HepG2 (cell line): Measurements from ENCODE around the gene ARHGEF40. TPM values are rescaled to one million over a fixed set of nuclear protein-coding genes. Genes with fewer than 3 reads are reported as not detected.

Source experiments
- BCL3 ChIP-seq: sonication (generic); formaldehyde crosslinking; IDR thresholded peaks from 2 replicates; pipeline ENCODE4 v1.5.1; 2020; ENCODE audit warnings: mild to moderate bottlenecking, missing genetic modification reagents, moderate library complexity
- EED ChIP-seq: sonication (generic); formaldehyde crosslinking; IDR thresholded peaks from 2 replicates; pipeline ENCODE4 v1.5.0; 2020; ENCODE audit warnings: mild to moderate bottlenecking, missing genetic modification reagents
- MED13 ChIP-seq: sonication (generic); formaldehyde crosslinking; IDR thresholded peaks from 2 replicates; pipeline ENCODE4 v1.5.0; 2020; ENCODE audit warnings: missing genetic modification reagents
- MYPOP ChIP-seq: sonication (generic); formaldehyde crosslinking; IDR thresholded peaks from 2 replicates; pipeline ENCODE4 v1.8.1; 2023; ENCODE audit warnings: mild to moderate bottlenecking, moderate library complexity, missing genetic modification reagents
- PCBP2 ChIP-seq: fragments of 200-400 bp; formaldehyde crosslinking; optimal IDR thresholded peaks from 2 replicates; pipeline ENCODE3; 2018; ENCODE audit warnings: low read length, low read depth; ENCODE audit not compliant: poor library complexity, severe bottlenecking
- POGZ ChIP-seq: sonication (generic); formaldehyde crosslinking; IDR thresholded peaks from 2 replicates; pipeline ENCODE4 v1.4.0; 2020; ENCODE audit warnings: mild to moderate bottlenecking, missing genetic modification reagents
- ZHX1 ChIP-seq: sonication (generic); formaldehyde crosslinking; IDR thresholded peaks from 2 replicates; pipeline ENCODE4 v1.8.1; 2022; ENCODE audit warnings: low read depth, mild to moderate bottlenecking, missing genetic modification reagents
- ZKSCAN8 ChIP-seq: IDR thresholded peaks from 2 replicates; pipeline ENCODE4 v1.6.1; 2016; ENCODE audit warnings: borderline replicate concordance, missing genetic modification reagents, missing compliant biosample characterization
- ZNF274 ChIP-seq: sonication (generic); formaldehyde crosslinking; IDR thresholded peaks from 2 replicates; pipeline ENCODE4 v1.5.1; 2020; ENCODE audit warnings: mild to moderate bottlenecking, missing genetic modification reagents
- ZNF670 ChIP-seq: sonication (generic); formaldehyde crosslinking; IDR thresholded peaks from 2 replicates; pipeline ENCODE4 v1.8.0; 2022; ENCODE audit warnings: mild to moderate bottlenecking, missing genetic modification reagents, borderline replicate concordance
- polyA plus RNA-seq, 8 experiments: library from polyadenylated mRNA; depleted of rRNA in 3 of 8; stranded (reverse) in 7 of 8; unstranded in 1 of 8; fragments of >200 nt; fragmentation: Illumina TruSeq in 4 of 8; extraction: Trizol in 4 of 8; gene quantifications; 2 replicates each; pipeline versions ENCODE4 v1.2.1 to v1.2.3, GENCODE V29; 2011 to 2016; ENCODE audit warnings: low read depth in 4 of 8, missing spikeins in 1 of 8, mixed read lengths in 1 of 8; ENCODE audit not compliant: insufficient read depth in 1 of 8
- total RNA-seq, 5 experiments: library from RNA; depleted of rRNA; stranded (reverse); fragments of >200 nt; fragmentation: Illumina TruSeq; extraction: Trizol; gene quantifications; 2 replicates each; pipeline ENCODE4 v1.2.3, GENCODE V29; 2016; ENCODE audit warnings: low read depth in 1 of 5
- TF ChIP-seq, protein P1 (sequence below): sonication (generic); formaldehyde crosslinking; IDR thresholded peaks from 2 replicates; pipeline ENCODE4 v1.5.0; 2020; ENCODE audit warnings: mild to moderate bottlenecking, missing genetic modification reagents
- TF ChIP-seq, protein P2 (sequence below): sonication (generic); formaldehyde crosslinking; IDR thresholded peaks from 2 replicates; pipeline ENCODE4 v1.5.0; 2020; ENCODE audit warnings: missing genetic modification reagents
- TF ChIP-seq, protein P3 (sequence below): sonication (generic); formaldehyde crosslinking; IDR thresholded peaks from 2 replicates; pipeline ENCODE4 v1.4.0; 2020; ENCODE audit warnings: missing genetic modification reagents, borderline replicate concordance

The ARHGEF40 gene
- total and polyA plus RNA-seq, 2 of the 13 experiments (the other 11 are each of a cell fraction or from before 2014, with no cell fraction given) = 28.1 to 78.1 TPM

DNA sequence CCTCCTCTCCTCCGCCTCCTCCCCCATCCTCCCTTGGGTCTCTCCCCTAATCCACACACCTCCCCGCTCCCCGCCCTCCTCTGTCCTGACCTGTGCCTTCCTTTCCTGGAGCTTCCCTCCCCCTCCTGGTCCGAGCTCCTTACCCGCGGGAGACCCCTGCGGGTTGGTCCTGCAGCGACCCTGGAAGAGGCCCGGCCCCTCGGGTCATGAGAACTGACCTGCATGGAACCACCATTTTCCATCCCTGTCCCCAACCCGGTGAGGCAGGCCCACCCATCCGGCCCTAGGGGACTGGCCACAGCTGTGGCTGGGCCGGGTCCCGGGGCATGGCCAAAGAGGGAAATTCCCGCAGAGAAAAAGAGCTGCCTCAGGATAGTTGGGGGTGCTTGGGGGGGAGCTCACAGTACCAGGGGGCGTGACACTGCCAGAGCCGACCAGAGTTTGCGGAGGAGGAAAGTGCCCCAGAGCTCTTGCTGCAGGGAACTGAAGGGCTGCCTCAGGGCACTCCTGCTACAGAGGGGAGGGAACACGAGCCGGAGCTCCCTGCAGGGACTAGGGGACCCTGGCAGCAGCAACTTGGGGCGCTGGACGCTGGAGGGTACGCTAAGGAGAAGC, 613 bp downstream of the ARHGEF40 start (continued):
- TF ChIP-seq PCBP2 (peak; percentile 68), ZNF274 (CRISPR knock-in tag) (peak; percentile 58), ZNF670 (no peak), POGZ (CRISPR knock-in tag) (peak; percentile 23; the same call in 1 of the 2 replicates), MYPOP (peak; percentile 38; the same call in 1 of the 2 replicates), EED (CRISPR knock-in tag) (0 out of 2 replicates have a peak, but pooled peaks have one; percentile 11), MED13 (peak; percentile 86), BCL3 (no peak), ZKSCAN8 (CRISPR knock-in tag) (no peak), ZHX1 (no peak)
- TF ChIP-seq, protein P1, sequence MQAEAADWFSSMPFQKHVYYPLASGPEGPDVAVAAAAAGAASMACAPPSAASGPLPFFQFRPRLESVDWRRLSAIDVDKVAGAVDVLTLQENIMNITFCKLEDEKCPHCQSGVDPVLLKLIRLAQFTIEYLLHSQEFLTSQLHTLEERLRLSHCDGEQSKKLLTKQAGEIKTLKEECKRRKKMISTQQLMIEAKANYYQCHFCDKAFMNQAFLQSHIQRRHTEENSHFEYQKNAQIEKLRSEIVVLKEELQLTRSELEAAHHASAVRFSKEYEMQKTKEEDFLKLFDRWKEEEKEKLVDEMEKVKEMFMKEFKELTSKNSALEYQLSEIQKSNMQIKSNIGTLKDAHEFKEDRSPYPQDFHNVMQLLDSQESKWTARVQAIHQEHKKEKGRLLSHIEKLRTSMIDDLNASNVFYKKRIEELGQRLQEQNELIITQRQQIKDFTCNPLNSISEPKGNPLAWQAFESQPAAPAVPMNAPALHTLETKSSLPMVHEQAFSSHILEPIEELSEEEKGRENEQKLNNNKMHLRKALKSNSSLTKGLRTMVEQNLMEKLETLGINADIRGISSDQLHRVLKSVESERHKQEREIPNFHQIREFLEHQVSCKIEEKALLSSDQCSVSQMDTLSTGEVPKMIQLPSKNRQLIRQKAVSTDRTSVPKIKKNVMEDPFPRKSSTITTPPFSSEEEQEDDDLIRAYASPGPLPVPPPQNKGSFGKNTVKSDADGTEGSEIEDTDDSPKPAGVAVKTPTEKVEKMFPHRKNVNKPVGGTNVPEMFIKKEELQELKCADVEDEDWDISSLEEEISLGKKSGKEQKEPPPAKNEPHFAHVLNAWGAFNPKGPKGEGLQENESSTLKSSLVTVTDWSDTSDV (CRISPR knock-in tag) = 0 out of 2 replicates have a peak, but pooled peaks have one; percentile 37
- TF ChIP-seq, protein P2, sequence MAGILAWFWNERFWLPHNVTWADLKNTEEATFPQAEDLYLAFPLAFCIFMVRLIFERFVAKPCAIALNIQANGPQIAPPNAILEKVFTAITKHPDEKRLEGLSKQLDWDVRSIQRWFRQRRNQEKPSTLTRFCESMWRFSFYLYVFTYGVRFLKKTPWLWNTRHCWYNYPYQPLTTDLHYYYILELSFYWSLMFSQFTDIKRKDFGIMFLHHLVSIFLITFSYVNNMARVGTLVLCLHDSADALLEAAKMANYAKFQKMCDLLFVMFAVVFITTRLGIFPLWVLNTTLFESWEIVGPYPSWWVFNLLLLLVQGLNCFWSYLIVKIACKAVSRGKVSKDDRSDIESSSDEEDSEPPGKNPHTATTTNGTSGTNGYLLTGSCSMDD = no peak
- TF ChIP-seq, protein P3, sequence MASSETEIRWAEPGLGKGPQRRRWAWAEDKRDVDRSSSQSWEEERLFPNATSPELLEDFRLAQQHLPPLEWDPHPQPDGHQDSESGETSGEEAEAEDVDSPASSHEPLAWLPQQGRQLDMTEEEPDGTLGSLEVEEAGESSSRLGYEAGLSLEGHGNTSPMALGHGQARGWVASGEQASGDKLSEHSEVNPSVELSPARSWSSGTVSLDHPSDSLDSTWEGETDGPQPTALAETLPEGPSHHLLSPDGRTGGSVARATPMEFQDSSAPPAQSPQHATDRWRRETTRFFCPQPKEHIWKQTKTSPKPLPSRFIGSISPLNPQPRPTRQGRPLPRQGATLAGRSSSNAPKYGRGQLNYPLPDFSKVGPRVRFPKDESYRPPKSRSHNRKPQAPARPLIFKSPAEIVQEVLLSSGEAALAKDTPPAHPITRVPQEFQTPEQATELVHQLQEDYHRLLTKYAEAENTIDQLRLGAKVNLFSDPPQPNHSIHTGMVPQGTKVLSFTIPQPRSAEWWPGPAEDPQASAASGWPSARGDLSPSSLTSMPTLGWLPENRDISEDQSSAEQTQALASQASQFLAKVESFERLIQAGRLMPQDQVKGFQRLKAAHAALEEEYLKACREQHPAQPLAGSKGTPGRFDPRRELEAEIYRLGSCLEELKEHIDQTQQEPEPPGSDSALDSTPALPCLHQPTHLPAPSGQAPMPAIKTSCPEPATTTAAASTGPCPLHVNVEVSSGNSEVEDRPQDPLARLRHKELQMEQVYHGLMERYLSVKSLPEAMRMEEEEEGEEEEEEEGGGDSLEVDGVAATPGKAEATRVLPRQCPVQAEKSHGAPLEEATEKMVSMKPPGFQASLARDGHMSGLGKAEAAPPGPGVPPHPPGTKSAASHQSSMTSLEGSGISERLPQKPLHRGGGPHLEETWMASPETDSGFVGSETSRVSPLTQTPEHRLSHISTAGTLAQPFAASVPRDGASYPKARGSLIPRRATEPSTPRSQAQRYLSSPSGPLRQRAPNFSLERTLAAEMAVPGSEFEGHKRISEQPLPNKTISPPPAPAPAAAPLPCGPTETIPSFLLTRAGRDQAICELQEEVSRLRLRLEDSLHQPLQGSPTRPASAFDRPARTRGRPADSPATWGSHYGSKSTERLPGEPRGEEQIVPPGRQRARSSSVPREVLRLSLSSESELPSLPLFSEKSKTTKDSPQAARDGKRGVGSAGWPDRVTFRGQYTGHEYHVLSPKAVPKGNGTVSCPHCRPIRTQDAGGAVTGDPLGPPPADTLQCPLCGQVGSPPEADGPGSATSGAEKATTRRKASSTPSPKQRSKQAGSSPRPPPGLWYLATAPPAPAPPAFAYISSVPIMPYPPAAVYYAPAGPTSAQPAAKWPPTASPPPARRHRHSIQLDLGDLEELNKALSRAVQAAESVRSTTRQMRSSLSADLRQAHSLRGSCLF (CRISPR knock-in tag) = 0 out of 2 replicates have a peak, but pooled peaks have one; percentile 20
